IPS DF 4.7 (cell line): ENCODE results near the gene RDH16.
A peak's percentile ranks its signal among the peaks of the same experiment; 100 is the strongest.
"Not testable (repeated sequence)": the region's sequence is repeated elsewhere in the genome, so short reads cannot be mapped to it uniquely, and the experiment has no call there.

ENCODE experiments used
- DNase-seq: peaks from one replicate; pipeline ENCODE4 v3.0.0-alpha.2; 2013; ENCODE audit warnings: low spot score; ENCODE audit errors: extremely low read depth

Gene RDH16

GRCh38 chr12:56989861-56990610 is 32.6 kb upstream of the RDH16 start:
- DNase-seq: no peak

- no peak for DNase-seq
These were observed 30.9 kb upstream of the RDH16 start for GRCh38 chr12:56988207-56988739.

- DNase-seq: peak; percentile 51
These were observed 30.2 kb upstream of the RDH16 start for GRCh38 chr12:56987551-56988053.

GRCh38 chr12:56987011-56987410 is 29.6 kb upstream of the RDH16 start:
- DNase-seq: no peak

GRCh38 chr12:56985714-56986113 is 28.3 kb upstream of the RDH16 start:
- not testable (repeated sequence) for DNase-seq

GRCh38 chr12:56983386-56983785 is 26.0 kb upstream of the RDH16 start:
- no peak for DNase-seq

GRCh38 chr12:56982578-56983236 is 25.3 kb upstream of the RDH16 start:
- DNase-seq: not testable (repeated sequence)

- DNase-seq: no peak
These were observed 23.6 kb upstream of the RDH16 start for GRCh38 chr12:56980941-56981530.

- no peak for DNase-seq
These were observed 22.9 kb upstream of the RDH16 start for GRCh38 chr12:56980268-56980667.

GRCh38 chr12:56979628-56980027 is 22.2 kb upstream of the RDH16 start:
- no peak for DNase-seq

GRCh38 chr12:56978397-56979138 is 21.2 kb upstream of the RDH16 start:
- DNase-seq: no peak

GRCh38 chr12:56977361-56977760 is 20.0 kb upstream of the RDH16 start:
- not testable (repeated sequence) for DNase-seq

- not testable (repeated sequence) for DNase-seq
These were observed 16.8 kb upstream of the RDH16 start for GRCh38 chr12:56974224-56974623.

GRCh38 chr12:56968910-56969309 is 11.5 kb upstream of the RDH16 start:
- DNase-seq: not testable (repeated sequence)

GRCh38 chr12:56965997-56966642 is 8.7 kb upstream of the RDH16 start:
- DNase-seq: not testable (repeated sequence)

- DNase-seq: not testable (repeated sequence)
These were observed 7.7 kb upstream of the RDH16 start for GRCh38 chr12:56965124-56965523.

- not testable (repeated sequence) for DNase-seq
These were observed 6.1 kb upstream of the RDH16 start for GRCh38 chr12:56963557-56963956.

- not testable (repeated sequence) for DNase-seq
These were observed 4.8 kb upstream of the RDH16 start for GRCh38 chr12:56962247-56962646.

GRCh38 chr12:56958422-56958821 is 1.0 kb upstream of the RDH16 start:
- no peak for DNase-seq

GRCh38 chr12:56955631-56956256 is 1.7 kb downstream of the RDH16 start:
- DNase-seq: no peak
